Esophagus mucosa (tissue), 1 donor: ENCODE data around the gene ZNF473. TPM values are rescaled to one million over a fixed set of nuclear protein-coding genes. Genes with fewer than 3 reads are reported as not detected.

ENCODE experiments used
- ATAC-seq: fragments of 200-7000 bp; cut with Tn5 transposase; one replicate; pipeline ENCODE4 v1.9.1; 2020
- total RNA-seq: library from RNA; stranded (reverse); gene quantifications from one replicate; pipeline ENCODE4 v1.2.4, GENCODE V29; 2023
- donor health status: DM: yes; HTN: yes; CAD: no.

The ZNF473 gene
- 6.7 TPM for total RNA-seq

- peak; percentile 83 for ATAC-seq
Observed at GRCh38 chr19:50025794-50026549, at the start of gene ZNF473. ZNF473 (plus strand) TSS chr19:50026005; CDS start chr19:50031083, 5,078 bp downstream.

- ATAC-seq, result no peak
Observed at GRCh38 chr19:49976496-49976895, 49.3 kb upstream of the ZNF473 start.

- no peak for ATAC-seq
Observed at GRCh38 chr19:49977076-49977475, 48.7 kb upstream of the ZNF473 start.

- ATAC-seq, result no peak
Observed at GRCh38 chr19:49977881-49978280, 47.9 kb upstream of the ZNF473 start.

GRCh38 chr19:49978324-49978723, 47.5 kb upstream of the ZNF473 start:
- no peak for ATAC-seq

- ATAC-seq, result no peak
Observed at GRCh38 chr19:49981603-49982593, 43.9 kb upstream of the ZNF473 start.

- ATAC-seq, result peak; percentile 52
Observed at GRCh38 chr19:49983645-49984229, 42.1 kb upstream of the ZNF473 start.

- ATAC-seq, result no peak
Observed at GRCh38 chr19:49984491-49984890, 41.3 kb upstream of the ZNF473 start.

GRCh38 chr19:49985871-49986270, 39.9 kb upstream of the ZNF473 start:
- ATAC-seq, result no peak

GRCh38 chr19:49986354-49986753, 39.5 kb upstream of the ZNF473 start:
- no peak for ATAC-seq

- peak; percentile 89 for ATAC-seq
Observed at GRCh38 chr19:49987159-49987698, 38.6 kb upstream of the ZNF473 start.

- no peak for ATAC-seq
Observed at GRCh38 chr19:49988007-49988406, 37.8 kb upstream of the ZNF473 start.

- ATAC-seq, result no peak
Observed at GRCh38 chr19:49988433-49988832, 37.4 kb upstream of the ZNF473 start.

GRCh38 chr19:49997709-49998108, 28.1 kb upstream of the ZNF473 start:
- ATAC-seq, result peak; percentile 21

GRCh38 chr19:49999371-50000010, 26.3 kb upstream of the ZNF473 start:
- no peak for ATAC-seq

GRCh38 chr19:50000038-50000840, 25.6 kb upstream of the ZNF473 start:
- ATAC-seq, result no peak

GRCh38 chr19:50000841-50001557, 24.8 kb upstream of the ZNF473 start:
- ATAC-seq, result no peak

- no peak for ATAC-seq
Observed at GRCh38 chr19:50001775-50002174, 24.0 kb upstream of the ZNF473 start.

- ATAC-seq, result no peak
Observed at GRCh38 chr19:50002386-50002960, 23.3 kb upstream of the ZNF473 start.

GRCh38 chr19:50003254-50003788, 22.5 kb upstream of the ZNF473 start:
- no peak for ATAC-seq
